WTC11 (cell line): Measurements from ENCODE around the gene FANCI. TPM values are rescaled to one million over a fixed set of nuclear protein-coding genes. Genes with fewer than 3 reads are reported as not detected.

Experiments used
- ATAC-seq: fragments of 200-7000 bp; cut with Tn5 transposase; 2 replicates; pipeline ENCODE4 v1.10.0; 2021; ENCODE audit warnings: mild to moderate bottlenecking, moderate library complexity
- CTCF ChIA-PET: fragments of 300-600 bp; sonication (Branson Sonifier 250); formaldehyde crosslinking; loops from one replicate; lab custom pipeline; 2021; ENCODE audit warnings: antibody characterized with exemption; lab: Charles Lee
- POLR2A ChIA-PET: fragments of 350-600 bp; sonication (Branson Sonifier 250); formaldehyde crosslinking; loops from one replicate; lab custom pipeline; 2021; ENCODE audit warnings: antibody characterized with exemption; lab: Charles Lee
- DNase-seq: peaks from one replicate; pipeline ENCODE4 v3.0.0; 2021; ENCODE audit warnings: low spot score
- H3K27ac Mint-ChIP-seq: 2 replicates; pipeline ENCODE4 v1.8.0; 2021; ENCODE audit warnings: mixed read lengths
- H3K27me3 Mint-ChIP-seq: 2 replicates; pipeline ENCODE4 v1.8.0; 2021; ENCODE audit warnings: low read depth, mild to moderate bottlenecking, moderate library complexity, mixed read lengths
- H3K36me3 Mint-ChIP-seq: 2 replicates; pipeline ENCODE4 v1.8.0; 2021; ENCODE audit warnings: mixed read lengths
- H3K4me1 Mint-ChIP-seq: 2 replicates; pipeline ENCODE4 v1.8.0; 2022; ENCODE audit warnings: mixed read lengths
- H3K4me3 Mint-ChIP-seq: 2 replicates; pipeline ENCODE4 v1.8.0; 2021; ENCODE audit warnings: mild to moderate bottlenecking, moderate library complexity, mixed read lengths
- H3K9me3 Mint-ChIP-seq: 2 replicates; pipeline ENCODE4 v1.8.0; 2021; ENCODE audit warnings: mixed read lengths
- ARID4B ChIP-seq: sonication (generic); formaldehyde crosslinking; IDR thresholded peaks from 2 replicates; pipeline ENCODE4 v1.8.0; 2023; ENCODE audit warnings: missing genetic modification reagents, mild to moderate bottlenecking, borderline replicate concordance
- ATF2 ChIP-seq: sonication (generic); formaldehyde crosslinking; IDR thresholded peaks from 2 replicates; pipeline ENCODE4 v1.8.1; 2022; ENCODE audit warnings: low read depth, missing genetic modification reagents, borderline replicate concordance
- CBFB ChIP-seq: sonication (generic); formaldehyde crosslinking; IDR thresholded peaks from 2 replicates; pipeline ENCODE4 v1.8.1; 2022; ENCODE audit warnings: mild to moderate bottlenecking, low read depth, missing genetic modification reagents
- CDX4 ChIP-seq: fragments of 250-450 bp; sonication (Bioruptor Pico); IDR thresholded peaks from 2 replicates; pipeline ENCODE4 v1.9.0; 2021; ENCODE audit warnings: moderate library complexity, mild to moderate bottlenecking, inconsistent platforms, borderline replicate concordance
- CREB1 ChIP-seq: sonication (generic); formaldehyde crosslinking; IDR thresholded peaks from 2 replicates; pipeline ENCODE4 v1.8.0; 2023; ENCODE audit warnings: mild to moderate bottlenecking, missing genetic modification reagents
- ELF4 ChIP-seq: sonication (generic); formaldehyde crosslinking; IDR thresholded peaks from 2 replicates; pipeline ENCODE4 v1.8.1; 2022; ENCODE audit warnings: low read depth, mild to moderate bottlenecking, moderate library complexity, missing genetic modification reagents
- FOXK1 ChIP-seq: sonication (generic); formaldehyde crosslinking; IDR thresholded peaks from 2 replicates; pipeline ENCODE4 v1.8.0; 2022; ENCODE audit warnings: mild to moderate bottlenecking, moderate library complexity, missing genetic modification reagents
- GTF2I ChIP-seq: fragments of 250-450 bp; sonication (Bioruptor Pico); conservative IDR thresholded peaks from 2 replicates; pipeline ENCODE4 v1.4.0; 2021; ENCODE audit warnings: mild to moderate bottlenecking
- MXD4 ChIP-seq: fragments of 250-450 bp; sonication (Bioruptor Pico); IDR thresholded peaks from 2 replicates; pipeline ENCODE4 v1.8.0; 2021; ENCODE audit warnings: mild to moderate bottlenecking, moderate library complexity, borderline replicate concordance
- SMAD3 ChIP-seq: sonication (generic); formaldehyde crosslinking; IDR thresholded peaks from 2 replicates; pipeline ENCODE4 v1.8.0; 2022; ENCODE audit warnings: missing genetic modification reagents, mild to moderate bottlenecking, borderline replicate concordance
- TCF7 ChIP-seq: sonication (generic); formaldehyde crosslinking; IDR thresholded peaks from 2 replicates; pipeline ENCODE4 v1.8.0; 2022; ENCODE audit warnings: mild to moderate bottlenecking, low read depth, missing genetic modification reagents, moderate library complexity
- ZMAT4 ChIP-seq: fragments of 250-450 bp; sonication (Bioruptor Pico); IDR thresholded peaks from 2 replicates; pipeline ENCODE4 v1.9.0; 2021; ENCODE audit warnings: mild to moderate bottlenecking
- ZNF423 ChIP-seq: fragments of 250-450 bp; sonication (Bioruptor Pico); IDR thresholded peaks from 2 replicates; pipeline ENCODE4 v2.1.2; 2022; ENCODE audit warnings: mild to moderate bottlenecking, moderate library complexity
- ZNF532 ChIP-seq: fragments of 250-450 bp; sonication (Bioruptor Pico); IDR thresholded peaks from 2 replicates; pipeline ENCODE4 v1.9.0; 2021; ENCODE audit warnings: mild to moderate bottlenecking, borderline replicate concordance
- total RNA-seq: library from RNA; stranded (reverse); gene quantifications from 3 replicates; pipeline ENCODE4 v1.2.3, GENCODE V29; 2021

Gene FANCI
- total RNA-seq, 1 experiment from 2014 or later = 108 TPM

GRCh38 chr15:89342840-89343239, 99.1 kb downstream of the FANCI start:
- no peaks in the 10 kb centered on the region for H3K36me3 Mint-ChIP-seq

More at GRCh38 chr15:89342840-89343239, 99.1 kb downstream of the FANCI start:
- Mint-ChIP-seq H3K27me3 (0 out of 2 replicates have a peak, but pooled peaks cover under 1% of the 10 kb centered on the region), H3K4me1 (peaks cover 5% of the 10 kb centered on the region; the same call in 1 of the 2 replicates), H3K4me3 (no peak overlapping the region), H3K9me3 (no peaks in the 10 kb centered on the region), H3K27ac (no peak overlapping the region)
- TF ChIP-seq ZNF532 (CRISPR knock-in tag) (no peak), GTF2I (CRISPR knock-in tag) (no peak), ELF4 (CRISPR knock-in tag) (no peak), CBFB (no peak), FOXK1 (CRISPR knock-in tag) (no peak), ATF2 (no peak), TCF7 (CRISPR knock-in tag) (no peak), SMAD3 (CRISPR knock-in tag) (no peak), CDX4 (CRISPR knock-in tag) (no peak), ARID4B (no peak), CREB1 (CRISPR knock-in tag) (no peak), ZMAT4 (no peak), MXD4 (CRISPR knock-in tag) (no peak), ZNF423 (CRISPR knock-in tag) (no peak)
- ChIA-PET CTCF (interaction anchor here (1.7 to 9.6 kb wide), 2 partner anchors 15 to 74 kb away, joined by 8 to 121 read pairs; no protein-coding TSS in a partner anchor), POLR2A (interaction anchor here (0.6 kb wide), 1 partner anchor 11 kb away, joined by 6 read pairs; no protein-coding TSS in a partner anchor)
- DNase-seq (no peak), ATAC-seq (no peak)
